ENCODE results near the gene HDAC4. TPM values are rescaled to one million over a fixed set of nuclear protein-coding genes. Genes with fewer than 3 reads are reported as not detected.

HDAC4 gene
- total RNA-seq, 4 donors from 2014 or later: 30.2 to 103 (median 51.7) TPM

DNA sequence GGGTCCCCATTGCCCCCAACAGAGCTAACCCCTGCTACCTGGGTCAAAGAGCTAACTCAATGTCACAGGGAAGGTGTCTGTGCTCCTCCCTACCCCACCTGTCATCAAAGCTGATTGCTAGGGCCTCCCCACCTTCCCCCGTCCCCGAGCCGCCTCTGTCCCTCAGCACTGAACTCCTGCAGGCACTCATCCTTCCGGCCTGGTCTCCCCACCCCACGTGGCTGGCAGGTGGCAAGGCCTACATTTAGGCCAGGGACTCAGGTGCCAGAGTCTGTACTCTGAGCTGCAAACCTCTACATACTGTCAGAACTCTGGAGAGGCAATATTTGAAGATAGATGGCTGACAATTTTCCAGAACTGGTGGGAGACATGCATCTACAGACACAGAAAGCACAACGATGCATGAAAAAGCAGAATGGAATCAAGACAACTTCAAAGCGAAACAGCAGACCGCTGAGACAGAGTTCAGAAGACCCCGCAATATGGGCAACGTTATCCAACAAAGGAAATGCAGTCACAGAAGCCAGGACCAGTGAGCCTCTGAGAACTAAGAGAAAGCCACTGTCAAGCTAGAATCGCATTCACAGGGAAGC is 195.8 kb downstream of the HDAC4 start:
- TF ChIP-seq, protein P1, sequence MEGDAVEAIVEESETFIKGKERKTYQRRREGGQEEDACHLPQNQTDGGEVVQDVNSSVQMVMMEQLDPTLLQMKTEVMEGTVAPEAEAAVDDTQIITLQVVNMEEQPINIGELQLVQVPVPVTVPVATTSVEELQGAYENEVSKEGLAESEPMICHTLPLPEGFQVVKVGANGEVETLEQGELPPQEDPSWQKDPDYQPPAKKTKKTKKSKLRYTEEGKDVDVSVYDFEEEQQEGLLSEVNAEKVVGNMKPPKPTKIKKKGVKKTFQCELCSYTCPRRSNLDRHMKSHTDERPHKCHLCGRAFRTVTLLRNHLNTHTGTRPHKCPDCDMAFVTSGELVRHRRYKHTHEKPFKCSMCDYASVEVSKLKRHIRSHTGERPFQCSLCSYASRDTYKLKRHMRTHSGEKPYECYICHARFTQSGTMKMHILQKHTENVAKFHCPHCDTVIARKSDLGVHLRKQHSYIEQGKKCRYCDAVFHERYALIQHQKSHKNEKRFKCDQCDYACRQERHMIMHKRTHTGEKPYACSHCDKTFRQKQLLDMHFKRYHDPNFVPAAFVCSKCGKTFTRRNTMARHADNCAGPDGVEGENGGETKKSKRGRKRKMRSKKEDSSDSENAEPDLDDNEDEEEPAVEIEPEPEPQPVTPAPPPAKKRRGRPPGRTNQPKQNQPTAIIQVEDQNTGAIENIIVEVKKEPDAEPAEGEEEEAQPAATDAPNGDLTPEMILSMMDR (IDR thresholded peaks at IDR 0.05): no peak
- DNase-seq (ENCODE audit: low spot score) (no peak), ATAC-seq (ENCODE audit: low FRiP score) (no peak)

DNA sequence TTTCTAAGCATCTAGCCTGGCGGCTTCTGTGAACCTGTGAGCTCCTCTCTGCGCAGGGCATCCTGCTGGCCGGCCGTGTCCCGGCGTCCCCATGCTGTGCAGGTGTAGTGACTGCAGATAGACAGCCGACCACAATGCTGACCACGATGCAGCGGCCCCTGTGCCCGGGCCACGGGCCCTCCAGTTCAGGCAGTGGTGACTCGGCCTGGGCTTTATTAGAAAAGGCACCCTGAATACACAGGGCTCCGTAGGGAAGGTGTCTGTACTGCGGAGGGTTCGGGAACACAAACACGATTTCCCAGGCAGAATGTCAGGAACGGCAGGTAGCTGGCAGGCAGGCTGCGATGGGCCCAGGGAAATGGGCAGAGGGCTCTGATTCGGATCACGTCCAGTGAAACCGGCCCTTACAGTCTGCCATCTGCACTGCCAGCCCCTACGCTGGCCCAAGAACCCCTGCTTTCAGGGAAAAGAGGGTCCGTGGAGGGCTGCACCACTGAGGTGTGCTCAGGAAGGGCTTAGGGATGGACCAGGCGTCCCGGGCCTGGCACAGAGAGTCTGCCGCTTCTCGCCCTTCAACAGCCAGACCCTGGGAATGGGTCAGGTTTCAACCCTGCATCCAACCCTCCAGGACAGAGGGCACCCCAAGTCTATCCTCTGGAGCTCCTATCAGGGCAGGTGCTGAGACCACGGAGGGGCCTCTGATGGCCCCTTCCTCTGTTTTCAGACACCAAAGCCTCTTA is 196.5 kb downstream of the HDAC4 start:
- TF ChIP-seq, protein P1 (IDR thresholded peaks at IDR 0.05): no peak
- no peak for DNase-seq (ENCODE audit: low spot score)
- no peak for ATAC-seq (ENCODE audit: low FRiP score)

DNA sequence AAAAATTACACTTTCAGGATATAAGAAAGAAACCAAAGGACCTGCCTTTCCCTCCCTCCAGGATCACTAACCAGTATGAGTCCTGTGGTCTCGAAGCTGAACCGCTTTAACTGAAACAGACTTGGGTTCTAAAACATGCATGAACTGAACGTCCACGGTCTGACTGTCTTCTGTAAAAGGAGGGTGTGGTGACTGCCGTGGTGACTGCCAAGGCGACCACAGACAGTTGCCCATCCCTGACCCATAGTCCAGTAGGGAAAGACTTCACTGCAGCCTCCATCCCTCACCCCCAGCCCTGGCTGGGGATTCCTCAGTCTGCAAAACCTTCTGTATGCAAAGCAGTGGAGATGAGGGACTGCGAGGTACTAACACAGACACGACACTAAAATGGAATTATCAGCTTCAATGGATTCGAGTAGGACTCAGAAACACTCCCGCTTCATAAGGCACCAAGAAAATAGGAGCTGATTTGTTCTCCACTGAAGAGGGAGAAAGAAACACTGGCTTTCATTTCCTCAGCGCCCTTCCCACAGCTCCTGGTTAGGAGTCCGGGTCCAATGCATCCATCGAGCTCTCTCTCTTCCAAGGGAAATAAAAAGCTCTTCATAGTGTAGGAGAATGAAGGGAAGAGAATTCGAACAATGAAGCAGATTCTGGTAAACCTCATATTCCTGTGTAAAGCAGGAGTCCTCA is 197.2 kb downstream of the HDAC4 start:
- TF ChIP-seq, protein P1 (IDR thresholded peaks at IDR 0.05): no peak
- no peak for DNase-seq (ENCODE audit: low spot score)
- no peak for ATAC-seq (ENCODE audit: low FRiP score)

DNA sequence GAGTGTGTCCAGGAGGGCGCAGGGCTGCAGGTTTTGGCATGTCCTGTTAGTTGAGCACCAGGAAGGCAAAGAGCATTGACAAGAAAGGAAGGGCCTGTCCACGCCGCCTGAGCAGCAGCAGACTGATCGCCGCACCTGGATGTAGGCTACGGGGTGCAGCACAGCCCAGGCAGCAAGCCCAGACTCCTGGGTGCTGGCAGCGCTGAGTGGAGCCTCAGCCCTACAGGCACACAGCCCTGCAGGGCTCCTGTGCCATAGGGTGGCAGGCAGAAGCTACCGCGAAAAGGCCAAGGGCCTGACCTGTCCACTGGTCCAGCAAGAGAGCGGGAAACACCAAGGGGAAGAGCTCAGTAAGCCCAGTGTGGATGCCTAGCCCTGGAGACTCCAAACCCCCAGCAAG is 198.0 kb downstream of the HDAC4 start:
- TF ChIP-seq, protein P1 (IDR thresholded peaks at IDR 0.05): no peak
- ATAC-seq (ENCODE audit: low FRiP score): no peak
- no peak for DNase-seq (ENCODE audit: low spot score)

DNA sequence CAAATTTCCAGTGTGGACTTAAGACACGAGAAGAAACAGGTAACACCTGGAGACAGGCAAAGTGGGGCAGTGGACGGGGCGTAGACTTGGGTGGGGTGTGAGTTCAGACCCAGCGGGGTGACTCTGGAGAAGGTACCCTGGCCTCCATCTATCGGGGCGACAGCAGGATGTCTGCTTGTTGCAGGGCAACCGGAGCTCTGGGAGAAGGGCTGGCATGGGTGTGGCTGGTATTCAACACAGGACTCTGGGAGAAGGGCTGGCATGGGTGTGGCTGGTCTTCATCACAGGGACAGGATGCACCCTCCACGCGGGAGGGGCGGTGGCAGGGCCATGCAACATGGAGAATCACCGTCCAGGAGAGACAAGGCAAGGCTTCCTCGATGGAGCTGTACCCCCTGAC is 198.5 kb downstream of the HDAC4 start:
- TF ChIP-seq, protein P1 (IDR thresholded peaks at IDR 0.05): no peak
- ATAC-seq (ENCODE audit: low FRiP score) (no peak), DNase-seq (ENCODE audit: low spot score) (no peak)

DNA sequence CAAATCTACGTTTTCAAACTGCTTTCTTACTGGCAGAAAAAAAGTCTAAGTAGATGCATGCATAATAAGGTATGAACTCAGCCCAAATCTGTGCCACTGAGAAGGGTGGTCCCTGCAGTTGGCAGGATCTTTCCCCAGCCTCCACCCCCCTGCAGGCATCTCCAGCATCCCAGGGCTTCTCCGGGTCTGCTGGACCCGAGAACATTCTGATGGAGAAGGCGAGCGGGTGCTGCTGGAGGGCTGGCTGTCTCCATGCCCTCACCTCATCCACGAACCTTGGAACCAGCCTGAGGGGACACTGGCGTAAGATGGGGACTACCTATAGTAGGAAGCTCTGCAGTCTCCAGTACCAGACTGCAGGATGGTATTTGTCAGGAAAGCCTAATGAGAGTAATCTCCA is 198.9 kb downstream of the HDAC4 start:
- DNase-seq (ENCODE audit: low spot score) (no peak), ATAC-seq (ENCODE audit: low FRiP score) (no peak)
- TF ChIP-seq, protein P1 (IDR thresholded peaks at IDR 0.05): no peak
